HEK293T (cell line): ENCODE measurements around the gene NADK.
"Not testable (repeated sequence)": the region's sequence is repeated elsewhere in the genome, so short reads cannot be mapped to it uniquely, and the experiment has no call there.

Experiments used
- CTCF ChIA-PET: fragments of 350-600 bp; formaldehyde crosslinking; extraction: SDS; loops from one replicate; lab custom pipeline; 2021; ENCODE audit warnings: antibody characterized with exemption, inconsistent platforms; lab: Yijun Ruan, JAX
- POLR2A ChIA-PET: fragments of 350-600 bp; formaldehyde crosslinking; extraction: SDS; loops from one replicate; lab custom pipeline; 2020; ENCODE audit warnings: antibody characterized with exemption, inconsistent platforms; lab: Yijun Ruan, JAX
- DNase-seq: peaks from one replicate; pipeline ENCODE4 v3.0.0; 2012; ENCODE audit warnings: mixed read lengths; ENCODE audit errors: extremely low spot score
- ARNT ChIP-seq: fragments of 450-650 bp; IDR thresholded peaks from 2 replicates; pipeline ENCODE4 v1.6.1; 2017; ENCODE audit warnings: mild to moderate bottlenecking
- CTBP1 ChIP-seq: fragments of 450-650 bp; IDR thresholded peaks from 2 replicates; pipeline ENCODE4 v1.6.1; 2016; ENCODE audit warnings: borderline replicate concordance
- ELF4 ChIP-seq: fragments of 450-650 bp; IDR thresholded peaks from 2 replicates; pipeline ENCODE4 v1.6.1; 2017; ENCODE audit warnings: antibody characterized with exemption
- FOXA1 ChIP-seq: fragments of 450-650 bp; IDR thresholded peaks from 2 replicates; pipeline ENCODE4 v1.6.1; 2016; ENCODE audit warnings: mild to moderate bottlenecking
- FOXK2 ChIP-seq: fragments of 450-650 bp; IDR thresholded peaks from 2 replicates; pipeline ENCODE4 v1.6.1; 2016; ENCODE audit warnings: mild to moderate bottlenecking
- LEF1 ChIP-seq: fragments of 450-650 bp; IDR thresholded peaks from 2 replicates; pipeline ENCODE4 v1.6.1; 2017; ENCODE audit warnings: mild to moderate bottlenecking, borderline replicate concordance
- NFRKB ChIP-seq: fragments of 450-650 bp; IDR thresholded peaks from 2 replicates; pipeline ENCODE4 v1.6.1; 2016; ENCODE audit warnings: mild to moderate bottlenecking, moderate library complexity
- PKNOX1 ChIP-seq: fragments of 450-650 bp; IDR thresholded peaks from 2 replicates; pipeline ENCODE4 v1.6.1; 2016
- SP1 ChIP-seq: fragments of 450-650 bp; IDR thresholded peaks from 2 replicates; pipeline ENCODE4 v1.6.1; 2017
- SUZ12 ChIP-seq: fragments of 450-650 bp; IDR thresholded peaks from 2 replicates; pipeline ENCODE4 v1.6.1; 2016; ENCODE audit warnings: mild to moderate bottlenecking
- TARDBP ChIP-seq: fragments of 450-650 bp; IDR thresholded peaks from 2 replicates; pipeline ENCODE4 v1.6.1; 2016

Gene NADK

GRCh38 chr1:1724035-1724864, 54.0 kb downstream of the NADK start, which contains the start of gene CDK11A:
CDK11A (minus strand) TSS chr1:1724357; CDS start chr1:1722818, 1,539 bp downstream.
- CTCF ChIA-PET = not testable (repeated sequence)
- POLR2A ChIA-PET = interaction anchor here (0.6 to 1.0 kb wide), 2 partner anchors 53 to 109 kb away, joined by 3 to 4 read pairs; partner anchors contain the start of gene MIB2

GRCh38 chr1:1721201-1721600, 57.1 kb downstream of the NADK start:
- CTCF ChIA-PET = no interaction called here

More at GRCh38 chr1:1724035-1724864, 54.0 kb downstream of the NADK start, which contains the start of gene CDK11A:
- DNase-seq = peak; percentile 89
- TF ChIP-seq ELF4 = peak; percentile 79

GRCh38 chr1:1715109-1715883, 63.0 kb downstream of the NADK start:
- CTCF ChIA-PET, POLR2A ChIA-PET, DNase-seq: not testable (repeated sequence)

More at GRCh38 chr1:1721201-1721600, 57.1 kb downstream of the NADK start:
- no peak for DNase-seq
- TF ChIP-seq FOXK2 (no peak), LEF1 (no peak), SP1 (no peak), PKNOX1 (no peak), SUZ12 (no peak), ELF4 (no peak)
- POLR2A ChIA-PET = no interaction called here

GRCh38 chr1:1707897-1708296, 70.4 kb downstream of the NADK start:
- DNase-seq, POLR2A ChIA-PET, CTCF ChIA-PET: not testable (repeated sequence)

GRCh38 chr1:1707241-1707640, 71.0 kb downstream of the NADK start:
- DNase-seq, POLR2A ChIA-PET, CTCF ChIA-PET: not testable (repeated sequence)

- DNase-seq, CTCF ChIA-PET, POLR2A ChIA-PET: not testable (repeated sequence)
These were observed 72.6 kb downstream of the NADK start for GRCh38 chr1:1705623-1706022.

GRCh38 chr1:1704284-1704957, 73.8 kb downstream of the NADK start:
- DNase-seq, CTCF ChIA-PET, POLR2A ChIA-PET: not testable (repeated sequence)

GRCh38 chr1:1703796-1704195, 74.5 kb downstream of the NADK start:
- TF ChIP-seq CTBP1 = no peak
- TF ChIP-seq ELF4 = no peak
- no peak for TF ChIP-seq SP1
- no peak for TF ChIP-seq ARNT
- no peak for TF ChIP-seq NFRKB
- TF ChIP-seq TARDBP = no peak
- TF ChIP-seq FOXA1 = no peak
- no peak for TF ChIP-seq LEF1
- ChIA-PET CTCF (no interaction called here), POLR2A (no interaction called here)
- no peak for DNase-seq

GRCh38 chr1:1702506-1702905, 75.8 kb downstream of the NADK start:
- DNase-seq, CTCF ChIA-PET, POLR2A ChIA-PET: not testable (repeated sequence)
